Breast epithelium (tissue), 3 donors: ENCODE results near the gene GRB2.

Experiments used
- POLR2A ChIP-seq: fragments of 450-650 bp; IDR thresholded peaks from one replicate; pipeline ENCODE4 v1.6.1; 2016; ENCODE audit warnings: antibody characterized with exemption, mild to moderate bottlenecking, moderate library complexity
- POLR2AphosphoS5 ChIP-seq, 3 donors: sonication (generic); formaldehyde crosslinking; IDR thresholded peaks; one replicate each; pipeline ENCODE4 v1.6.1; 2017; ENCODE audit warnings: antibody characterized with exemption in 3 of 3
- TF ChIP-seq, protein P1 (sequence below), 3 donors: fragments of 450-650 bp; IDR thresholded peaks; one replicate each; pipeline ENCODE4 v1.5.1; 2016 to 2017; ENCODE audit warnings: antibody characterized with exemption in 3 of 3, mild to moderate bottlenecking in 3 of 3, moderate library complexity in 3 of 3

DNA sequence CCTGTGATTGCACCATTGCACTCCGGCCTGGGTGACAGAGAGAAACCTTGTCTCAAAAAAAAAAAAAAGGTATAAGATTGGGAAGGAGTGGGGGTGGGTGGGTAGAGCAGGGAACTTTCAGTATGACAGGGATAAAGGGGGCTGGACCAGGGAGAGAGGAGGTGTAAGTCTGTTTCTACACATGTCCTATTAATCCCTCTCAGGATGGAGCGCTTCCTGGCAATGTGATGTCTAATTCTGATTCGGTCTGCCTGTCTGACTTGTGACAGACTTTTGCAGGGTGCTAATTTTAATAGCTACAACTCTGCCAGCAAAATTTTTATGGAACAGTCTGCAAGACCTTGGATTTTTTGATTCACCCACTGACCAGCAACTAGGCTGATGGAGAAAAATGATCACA is 62.5 kb downstream of the GRB2 start:
- no peak for TF ChIP-seq POLR2A
- TF ChIP-seq, protein P1, sequence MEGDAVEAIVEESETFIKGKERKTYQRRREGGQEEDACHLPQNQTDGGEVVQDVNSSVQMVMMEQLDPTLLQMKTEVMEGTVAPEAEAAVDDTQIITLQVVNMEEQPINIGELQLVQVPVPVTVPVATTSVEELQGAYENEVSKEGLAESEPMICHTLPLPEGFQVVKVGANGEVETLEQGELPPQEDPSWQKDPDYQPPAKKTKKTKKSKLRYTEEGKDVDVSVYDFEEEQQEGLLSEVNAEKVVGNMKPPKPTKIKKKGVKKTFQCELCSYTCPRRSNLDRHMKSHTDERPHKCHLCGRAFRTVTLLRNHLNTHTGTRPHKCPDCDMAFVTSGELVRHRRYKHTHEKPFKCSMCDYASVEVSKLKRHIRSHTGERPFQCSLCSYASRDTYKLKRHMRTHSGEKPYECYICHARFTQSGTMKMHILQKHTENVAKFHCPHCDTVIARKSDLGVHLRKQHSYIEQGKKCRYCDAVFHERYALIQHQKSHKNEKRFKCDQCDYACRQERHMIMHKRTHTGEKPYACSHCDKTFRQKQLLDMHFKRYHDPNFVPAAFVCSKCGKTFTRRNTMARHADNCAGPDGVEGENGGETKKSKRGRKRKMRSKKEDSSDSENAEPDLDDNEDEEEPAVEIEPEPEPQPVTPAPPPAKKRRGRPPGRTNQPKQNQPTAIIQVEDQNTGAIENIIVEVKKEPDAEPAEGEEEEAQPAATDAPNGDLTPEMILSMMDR (IDR thresholded peaks at IDR 0.05), result no peak
- no peak for TF ChIP-seq POLR2AphosphoS5 (IDR thresholded peaks at IDR 0.05)
